Adipocyte (in vitro differentiated cells): ENCODE data around the gene SYNE2.
"Not testable (repeated sequence)": the region's sequence is repeated elsewhere in the genome, so short reads cannot be mapped to it uniquely, and the experiment has no call there.

Source experiments
- DNase-seq: peaks from one replicate; pipeline ENCODE4 v3.0.0-alpha.2; 2015; ENCODE audit warnings: low read depth
- H3K27me3 ChIP-seq: replicated peaks from 2 replicates; pipeline ENCODE4 v1.7.0; 2013; ENCODE audit warnings: mild to moderate bottlenecking, low read length, moderate library complexity; ENCODE audit not compliant: control insufficient read depth, insufficient read depth
- H3K36me3 ChIP-seq: 2 replicates; pipeline ENCODE4 v1.7.0; 2013; ENCODE audit warnings: low read length, mild to moderate bottlenecking, moderate library complexity; ENCODE audit not compliant: control insufficient read depth, insufficient read depth, severe bottlenecking
- H3K4me1 ChIP-seq: 2 replicates; pipeline ENCODE4 v1.7.0; 2013; ENCODE audit warnings: mild to moderate bottlenecking, low read length, moderate library complexity; ENCODE audit not compliant: control insufficient read depth, insufficient read depth
- H3K4me3 ChIP-seq: 2 replicates; pipeline ENCODE4 v1.7.0; 2013; ENCODE audit warnings: mild to moderate bottlenecking, low read length, moderate library complexity
- H3K9ac ChIP-seq: 2 replicates; pipeline ENCODE4 v1.7.0; 2013; ENCODE audit warnings: mild to moderate bottlenecking, low read length, moderate library complexity
- H3K9me3 ChIP-seq: 2 replicates; pipeline ENCODE4 v1.7.0; 2013; ENCODE audit warnings: mild to moderate bottlenecking, low read length, moderate library complexity; ENCODE audit not compliant: control insufficient read depth

Gene SYNE2, protein sequence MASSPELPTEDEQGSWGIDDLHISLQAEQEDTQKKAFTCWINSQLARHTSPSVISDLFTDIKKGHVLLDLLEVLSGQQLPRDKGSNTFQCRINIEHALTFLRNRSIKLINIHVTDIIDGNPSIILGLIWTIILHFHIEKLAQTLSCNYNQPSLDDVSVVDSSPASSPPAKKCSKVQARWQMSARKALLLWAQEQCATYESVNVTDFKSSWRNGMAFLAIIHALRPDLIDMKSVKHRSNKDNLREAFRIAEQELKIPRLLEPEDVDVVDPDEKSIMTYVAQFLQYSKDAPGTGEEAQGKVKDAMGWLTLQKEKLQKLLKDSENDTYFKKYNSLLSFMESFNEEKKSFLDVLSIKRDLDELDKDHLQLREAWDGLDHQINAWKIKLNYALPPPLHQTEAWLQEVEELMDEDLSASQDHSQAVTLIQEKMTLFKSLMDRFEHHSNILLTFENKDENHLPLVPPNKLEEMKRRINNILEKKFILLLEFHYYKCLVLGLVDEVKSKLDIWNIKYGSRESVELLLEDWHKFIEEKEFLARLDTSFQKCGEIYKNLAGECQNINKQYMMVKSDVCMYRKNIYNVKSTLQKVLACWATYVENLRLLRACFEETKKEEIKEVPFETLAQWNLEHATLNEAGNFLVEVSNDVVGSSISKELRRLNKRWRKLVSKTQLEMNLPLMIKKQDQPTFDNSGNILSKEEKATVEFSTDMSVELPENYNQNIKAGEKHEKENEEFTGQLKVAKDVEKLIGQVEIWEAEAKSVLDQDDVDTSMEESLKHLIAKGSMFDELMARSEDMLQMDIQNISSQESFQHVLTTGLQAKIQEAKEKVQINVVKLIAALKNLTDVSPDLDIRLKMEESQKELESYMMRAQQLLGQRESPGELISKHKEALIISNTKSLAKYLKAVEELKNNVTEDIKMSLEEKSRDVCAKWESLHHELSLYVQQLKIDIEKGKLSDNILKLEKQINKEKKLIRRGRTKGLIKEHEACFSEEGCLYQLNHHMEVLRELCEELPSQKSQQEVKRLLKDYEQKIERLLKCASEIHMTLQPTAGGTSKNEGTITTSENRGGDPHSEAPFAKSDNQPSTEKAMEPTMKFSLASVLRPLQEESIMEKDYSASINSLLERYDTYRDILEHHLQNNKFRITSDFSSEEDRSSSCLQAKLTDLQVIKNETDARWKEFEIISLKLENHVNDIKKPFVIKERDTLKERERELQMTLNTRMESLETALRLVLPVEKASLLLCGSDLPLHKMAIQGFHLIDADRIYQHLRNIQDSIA (N-terminal part only)

DNA sequence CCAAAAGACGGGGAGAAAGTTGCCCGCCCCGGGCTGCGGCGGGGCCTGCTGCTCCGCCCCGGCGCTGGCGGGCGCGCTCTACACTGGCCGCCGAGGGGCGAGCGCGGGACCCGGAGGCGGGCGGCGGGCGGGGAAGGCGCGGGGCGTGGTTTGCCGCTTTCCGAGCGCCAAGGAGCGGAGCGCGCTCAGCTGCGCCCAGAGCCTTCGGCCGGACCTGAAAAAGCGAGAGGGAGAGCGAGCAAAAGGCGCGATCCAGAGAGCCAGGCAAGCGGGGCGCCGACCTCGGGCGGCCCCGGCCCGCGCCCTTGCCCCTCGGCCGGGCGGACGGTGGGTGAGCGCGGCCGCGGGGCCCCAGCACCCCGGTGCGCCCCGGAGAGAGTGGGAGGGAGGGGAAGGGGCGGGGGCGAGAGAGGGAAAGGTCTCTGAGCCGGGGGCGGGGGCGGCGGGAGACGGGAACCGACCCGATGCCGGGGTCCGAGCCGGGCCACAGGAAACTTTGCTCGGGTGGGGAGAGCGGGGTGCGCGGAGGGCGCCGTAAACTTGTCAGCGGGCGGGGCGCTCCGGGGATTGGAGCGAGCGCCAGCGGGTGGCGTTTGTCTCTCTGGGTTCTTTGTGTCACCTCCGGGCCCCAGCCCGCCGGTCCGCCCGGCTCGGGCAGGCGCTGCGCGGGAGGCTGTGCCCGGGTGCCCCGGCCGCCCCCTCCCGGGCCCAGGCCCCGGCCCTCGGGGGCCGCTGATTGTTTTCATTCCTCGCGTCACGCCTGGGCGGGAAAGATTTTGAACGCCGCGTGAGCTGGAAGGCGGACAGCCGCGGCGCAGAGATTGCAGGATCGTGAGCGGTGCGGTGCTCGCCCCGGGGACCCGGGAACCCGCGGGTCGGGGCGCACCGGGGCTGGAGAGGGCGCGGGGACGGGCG, at the start of gene SYNE2:
Gene SYNE2, plus strand, starts transcription at position 188 of the 915 bp plus-strand sequence. CDS start 56,145 bp downstream, outside the sequence.
- peaks cover 13% of the 10 kb centered on the region for H3K4me1 ChIP-seq
- H3K27me3 ChIP-seq, result no peaks in the 10 kb centered on the region
- no peaks in the 10 kb centered on the region for H3K9me3 ChIP-seq
- H3K9ac ChIP-seq, result peak within 1 kb of the TSS; percentile 82
- peak within 1 kb of the TSS; percentile 87 for H3K4me3 ChIP-seq
- H3K36me3 ChIP-seq, result no peaks in the 10 kb centered on the region
- peak; percentile 92 for DNase-seq

DNA sequence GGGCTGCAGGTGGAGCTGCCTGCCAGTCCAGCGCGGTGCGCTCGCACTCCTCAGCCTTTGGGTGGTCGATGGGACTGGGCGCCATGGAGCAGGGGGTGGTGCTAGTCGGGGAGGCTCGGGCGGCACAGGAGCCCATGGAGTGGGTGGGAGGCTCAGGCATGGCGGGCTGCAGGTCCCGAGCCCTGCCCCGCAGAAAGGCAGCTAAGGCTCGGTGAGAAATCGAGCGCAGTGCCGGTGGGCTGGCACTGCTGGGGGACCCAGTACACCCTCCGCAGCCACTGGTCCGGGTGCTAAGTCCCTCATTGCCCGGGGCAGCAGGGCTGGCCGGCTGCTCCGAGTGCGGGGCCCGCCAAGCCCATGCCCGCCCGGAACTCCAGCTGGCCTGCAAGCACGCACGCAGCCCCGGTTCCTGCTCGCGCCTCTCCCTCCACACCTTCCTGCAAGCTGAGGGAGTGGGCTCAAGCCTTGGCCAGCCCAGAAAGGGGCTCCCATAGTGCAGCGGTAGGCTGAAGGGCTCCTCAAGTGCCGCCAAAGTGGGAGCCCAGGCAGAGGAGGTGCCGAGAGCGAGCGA, 49.5 kb upstream of the SYNE2 start:
- H3K4me1 ChIP-seq, DNase-seq, H3K9ac ChIP-seq, H3K9me3 ChIP-seq, H3K36me3 ChIP-seq, H3K4me3 ChIP-seq, H3K27me3 ChIP-seq: not testable (repeated sequence)

DNA sequence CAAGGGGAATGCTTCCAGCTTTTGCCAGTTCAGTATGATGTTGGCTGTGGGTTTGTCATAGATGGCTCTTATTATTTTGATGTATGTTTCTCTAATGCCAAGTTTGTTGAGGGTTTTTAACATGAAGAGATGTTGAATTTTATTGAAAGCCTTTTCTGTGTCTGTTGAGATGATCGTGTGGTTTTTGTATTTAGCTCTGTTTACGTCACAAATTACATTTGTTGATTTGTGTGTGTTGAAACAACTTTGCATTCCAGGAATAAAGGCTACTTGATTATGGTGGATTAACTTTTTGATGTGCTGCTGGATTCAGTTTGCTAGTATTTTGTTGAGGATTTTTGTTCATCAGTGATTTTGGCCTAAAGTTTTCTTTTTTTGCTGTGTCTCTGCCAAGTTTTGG, 46.7 kb upstream of the SYNE2 start:
- DNase-seq, H3K27me3 ChIP-seq, H3K36me3 ChIP-seq, H3K4me3 ChIP-seq, H3K4me1 ChIP-seq, H3K9me3 ChIP-seq, H3K9ac ChIP-seq: not testable (repeated sequence)

DNA sequence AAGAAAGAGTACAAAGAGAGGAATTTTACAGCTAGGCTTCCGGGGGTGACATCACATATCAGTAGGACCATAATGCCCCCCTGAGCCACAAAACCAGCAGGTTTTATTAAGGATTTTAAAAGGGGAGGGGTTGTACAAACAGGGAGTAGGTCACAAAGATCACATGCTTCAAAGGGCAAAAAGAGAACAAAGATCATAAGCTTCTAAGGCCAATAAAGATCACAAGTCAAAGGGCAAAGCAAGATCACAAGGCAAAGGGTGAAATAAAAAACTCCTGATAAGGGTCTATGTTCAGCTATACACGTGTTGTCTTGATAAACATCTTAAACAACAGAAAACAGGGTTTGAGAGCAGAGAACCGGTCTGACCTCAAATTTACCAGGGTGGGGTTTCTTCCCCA, 41.1 kb upstream of the SYNE2 start:
- H3K9me3 ChIP-seq, H3K36me3 ChIP-seq, H3K4me3 ChIP-seq, DNase-seq, H3K4me1 ChIP-seq, H3K9ac ChIP-seq, H3K27me3 ChIP-seq: not testable (repeated sequence)

DNA sequence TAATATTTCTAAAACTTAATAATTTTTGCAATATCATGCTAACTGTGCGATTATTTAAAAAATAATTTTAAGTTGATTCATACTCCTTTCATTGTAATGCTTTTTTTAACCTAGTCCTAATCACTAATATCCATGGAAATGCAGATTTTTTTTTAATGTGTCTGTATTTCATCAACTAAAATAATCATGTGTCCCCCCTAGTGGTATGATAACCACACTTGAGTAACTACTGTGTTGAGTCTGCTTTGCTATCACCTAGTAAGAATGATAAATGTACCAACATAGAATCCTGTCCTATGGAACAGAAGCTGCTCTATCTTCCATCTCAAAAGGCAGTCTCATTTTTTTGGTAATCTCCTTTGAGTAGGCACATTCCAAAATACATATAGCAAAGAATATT, 19.1 kb upstream of the SYNE2 start:
- no peaks in the 10 kb centered on the region for H3K27me3 ChIP-seq
- no peaks in the 10 kb centered on the region for H3K4me1 ChIP-seq
- no peak for DNase-seq
- H3K9ac ChIP-seq, result no peak overlapping the region
- no peaks in the 10 kb centered on the region for H3K36me3 ChIP-seq
- no peaks in the 10 kb centered on the region for H3K9me3 ChIP-seq
- H3K4me3 ChIP-seq, result no peak overlapping the region

DNA sequence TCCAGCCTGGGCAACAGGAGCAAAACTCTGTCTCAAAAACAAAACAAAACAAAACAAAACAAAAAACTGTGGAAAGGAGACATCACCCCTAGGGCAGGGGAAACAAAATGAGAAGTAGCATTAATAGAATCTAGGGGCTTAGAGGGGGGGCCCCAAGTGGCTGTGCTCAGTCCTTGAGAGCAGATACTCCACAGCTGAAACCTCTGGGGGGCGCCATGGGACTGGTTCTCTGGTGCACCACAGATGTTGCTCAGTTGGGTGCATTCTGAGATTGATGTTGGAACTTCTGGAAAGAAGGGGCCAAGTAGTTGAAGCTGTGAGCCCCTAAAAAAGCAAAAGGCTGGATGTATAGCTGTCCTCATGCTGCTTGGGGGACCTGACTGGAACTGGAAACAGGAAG, 11.8 kb upstream of the SYNE2 start:
- Histone ChIP-seq H3K9ac (no peak overlapping the region), H3K4me1 (no peaks in the 10 kb centered on the region), H3K27me3 (no peaks in the 10 kb centered on the region), H3K36me3 (no peaks in the 10 kb centered on the region), H3K9me3 (peaks cover 10% of the 10 kb centered on the region), H3K4me3 (no peak overlapping the region)
- no peak for DNase-seq

DNA sequence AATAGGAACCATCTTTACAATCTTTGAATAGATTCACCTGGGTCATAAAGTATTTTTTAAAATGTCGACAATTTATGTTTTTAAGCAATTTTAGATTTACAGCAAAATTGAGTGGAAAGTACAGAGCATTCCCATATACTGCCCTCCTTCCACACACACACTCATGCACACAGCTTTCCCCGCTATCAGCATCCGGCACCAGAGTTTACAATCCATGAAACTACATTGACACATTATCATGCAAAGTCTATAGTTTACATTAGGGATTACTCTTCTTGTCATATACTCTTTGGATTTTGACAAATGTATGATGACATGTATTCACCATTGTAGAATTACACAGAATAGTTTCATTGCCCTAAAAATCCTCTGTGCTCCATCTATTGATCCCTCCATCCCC, 9.0 kb upstream of the SYNE2 start:
- Histone ChIP-seq H3K27me3 (no peaks in the 10 kb centered on the region), H3K36me3 (no peaks in the 10 kb centered on the region), H3K4me3 (no peak overlapping the region), H3K4me1 (peaks cover 2% of the 10 kb centered on the region), H3K9me3 (peaks cover 10% of the 10 kb centered on the region), H3K9ac (no peak overlapping the region)
- DNase-seq, result no peak

DNA sequence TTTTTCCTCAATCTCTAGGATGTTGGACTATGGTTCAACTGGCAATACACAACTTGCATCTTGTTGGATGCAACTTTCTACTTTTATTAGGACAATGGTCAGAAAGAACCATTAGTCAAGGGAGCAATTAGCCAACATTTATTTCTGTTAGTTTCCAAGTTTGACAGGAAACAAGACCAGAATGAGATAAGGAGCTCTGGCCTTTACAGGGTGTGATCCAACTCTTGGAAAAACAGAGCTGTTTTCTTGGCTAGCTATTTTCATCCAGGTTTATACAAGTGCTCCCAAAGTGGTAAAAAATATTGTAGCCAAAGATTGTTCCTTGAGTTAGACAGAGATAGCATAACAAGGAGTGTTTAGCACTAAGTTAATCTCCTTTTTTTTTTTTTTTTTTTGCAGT, 3.9 kb upstream of the SYNE2 start:
- Histone ChIP-seq H3K4me1 (peaks cover 4% of the 10 kb centered on the region), H3K36me3 (no peaks in the 10 kb centered on the region), H3K9me3 (no peaks in the 10 kb centered on the region), H3K4me3 (no peak overlapping the region), H3K9ac (no peak overlapping the region), H3K27me3 (no peaks in the 10 kb centered on the region)
- DNase-seq, result no peak

DNA sequence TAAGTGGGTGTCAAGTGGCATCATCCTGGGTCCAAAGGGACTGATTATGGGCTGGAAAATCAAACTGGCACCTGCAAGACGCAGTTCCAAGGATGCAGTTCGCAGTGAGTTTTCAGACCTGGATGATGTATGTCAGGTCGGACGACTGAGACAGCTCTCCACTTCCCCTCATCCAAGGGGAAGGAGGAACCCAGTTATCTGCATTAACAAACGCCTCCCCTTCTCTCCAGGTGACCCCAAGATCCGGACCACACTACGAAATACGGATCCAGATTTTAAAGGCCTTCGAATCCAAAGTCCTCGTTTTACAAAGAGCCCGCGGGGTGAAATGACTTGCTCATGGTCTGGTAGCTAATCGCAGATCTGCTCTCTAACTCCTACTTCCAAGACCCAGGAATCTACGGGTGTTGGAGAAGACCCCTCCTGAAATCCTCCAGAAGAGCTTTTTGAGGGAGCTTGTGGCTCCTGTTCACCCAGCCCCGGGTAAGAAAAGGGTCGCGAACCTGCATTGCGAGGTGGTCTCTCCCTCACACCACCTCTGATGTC, 460 bp upstream of the SYNE2 start:
- H3K27me3 ChIP-seq, result no peaks in the 10 kb centered on the region
- DNase-seq, result peak; percentile 39
- peak overlapping the region; percentile 87 for H3K4me3 ChIP-seq
- no peaks in the 10 kb centered on the region for H3K9me3 ChIP-seq
- peak overlapping the region; percentile 82 for H3K9ac ChIP-seq
- no peaks in the 10 kb centered on the region for H3K36me3 ChIP-seq
- peaks cover 13% of the 10 kb centered on the region for H3K4me1 ChIP-seq

DNA sequence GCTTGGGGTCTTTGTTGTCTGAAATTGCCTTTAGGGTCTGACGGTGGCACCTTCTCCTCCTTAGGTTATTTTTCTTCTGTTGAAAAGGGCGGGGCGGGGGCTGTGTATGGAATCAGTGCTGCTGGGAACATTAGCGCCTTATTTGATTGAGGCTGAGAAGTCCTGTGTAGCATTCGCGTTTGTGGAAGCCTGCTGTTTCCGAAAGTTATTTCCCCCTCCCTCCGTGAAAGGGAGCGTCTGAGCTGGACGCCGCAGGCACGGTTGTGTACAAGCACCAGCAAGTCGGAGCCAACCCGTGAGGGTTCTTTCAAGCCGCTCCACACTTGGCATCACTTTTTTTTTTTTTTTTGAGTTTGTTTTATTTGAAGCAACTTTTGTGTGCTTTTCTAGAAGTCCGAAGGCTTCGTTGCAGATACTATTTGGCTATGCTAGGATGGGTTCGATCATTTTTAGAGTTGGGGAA, 1.1 kb downstream of the SYNE2 start:
- no peaks in the 10 kb centered on the region for H3K27me3 ChIP-seq
- no peaks in the 10 kb centered on the region for H3K36me3 ChIP-seq
- peaks cover 10% of the 10 kb centered on the region for H3K4me1 ChIP-seq
- H3K9me3 ChIP-seq, result no peaks in the 10 kb centered on the region
- peak overlapping the region; percentile 87 for H3K4me3 ChIP-seq
- peak overlapping the region; percentile 82 for H3K9ac ChIP-seq
- DNase-seq, result peak; percentile 85
